Measurements from ENCODE around the gene NARF. TPM values are rescaled to one million over a fixed set of nuclear protein-coding genes. Genes with fewer than 3 reads are reported as not detected.

Gene NARF
- total RNA-seq, 3 donors from 2014 or later = 31.9 to 59.5 (median 44.9) TPM

DNA sequence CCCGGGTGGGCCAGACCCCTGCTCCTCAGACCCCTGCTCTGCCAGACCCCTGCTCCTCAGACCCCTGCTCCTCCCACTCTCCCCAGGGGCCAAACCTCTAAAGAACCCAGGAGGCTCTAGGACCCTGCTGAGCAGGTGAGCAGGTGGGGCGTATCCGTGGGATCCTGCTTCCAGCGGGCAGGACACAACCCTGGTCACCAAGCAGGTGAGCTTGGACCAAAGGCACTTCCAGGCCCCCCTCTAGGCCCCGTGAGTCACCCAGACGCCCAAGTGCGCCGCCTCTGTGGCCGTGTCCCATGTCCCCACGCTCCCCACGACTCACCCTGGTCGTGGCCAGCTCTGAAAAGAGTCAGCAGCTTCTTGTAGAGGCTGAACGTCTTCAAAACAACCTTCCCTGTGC is 13.0 kb upstream of the NARF start:
- Histone ChIP-seq H3K9me3 (no peaks in the 10 kb centered on the region), H3K27ac (peak overlapping the region; percentile 70 to 78), H3K27me3 (no peaks in the 10 kb centered on the region), H3K4me3 (peak overlapping the region in 1 of 3 donors; percentile 30), H3K4me1 (peaks cover 14 to 25% of the 10 kb centered on the region in 2 donors), H3K36me3 (no peaks in the 10 kb centered on the region)
- DNase-seq (ENCODE audit: low spot score in 2 of 2) = no peak
- intact Hi-C loops (cut with DNase I; ENCODE audit: low total_unique reads) = no loop called here
- no peak for TF ChIP-seq POLR2AphosphoS5 (IDR thresholded peaks at IDR 0.05)
- TF ChIP-seq, protein P1, sequence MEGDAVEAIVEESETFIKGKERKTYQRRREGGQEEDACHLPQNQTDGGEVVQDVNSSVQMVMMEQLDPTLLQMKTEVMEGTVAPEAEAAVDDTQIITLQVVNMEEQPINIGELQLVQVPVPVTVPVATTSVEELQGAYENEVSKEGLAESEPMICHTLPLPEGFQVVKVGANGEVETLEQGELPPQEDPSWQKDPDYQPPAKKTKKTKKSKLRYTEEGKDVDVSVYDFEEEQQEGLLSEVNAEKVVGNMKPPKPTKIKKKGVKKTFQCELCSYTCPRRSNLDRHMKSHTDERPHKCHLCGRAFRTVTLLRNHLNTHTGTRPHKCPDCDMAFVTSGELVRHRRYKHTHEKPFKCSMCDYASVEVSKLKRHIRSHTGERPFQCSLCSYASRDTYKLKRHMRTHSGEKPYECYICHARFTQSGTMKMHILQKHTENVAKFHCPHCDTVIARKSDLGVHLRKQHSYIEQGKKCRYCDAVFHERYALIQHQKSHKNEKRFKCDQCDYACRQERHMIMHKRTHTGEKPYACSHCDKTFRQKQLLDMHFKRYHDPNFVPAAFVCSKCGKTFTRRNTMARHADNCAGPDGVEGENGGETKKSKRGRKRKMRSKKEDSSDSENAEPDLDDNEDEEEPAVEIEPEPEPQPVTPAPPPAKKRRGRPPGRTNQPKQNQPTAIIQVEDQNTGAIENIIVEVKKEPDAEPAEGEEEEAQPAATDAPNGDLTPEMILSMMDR (IDR thresholded peaks at IDR 0.05) = no peak
- no peak for TF ChIP-seq POLR2A (IDR thresholded peaks at IDR 0.05)

DNA sequence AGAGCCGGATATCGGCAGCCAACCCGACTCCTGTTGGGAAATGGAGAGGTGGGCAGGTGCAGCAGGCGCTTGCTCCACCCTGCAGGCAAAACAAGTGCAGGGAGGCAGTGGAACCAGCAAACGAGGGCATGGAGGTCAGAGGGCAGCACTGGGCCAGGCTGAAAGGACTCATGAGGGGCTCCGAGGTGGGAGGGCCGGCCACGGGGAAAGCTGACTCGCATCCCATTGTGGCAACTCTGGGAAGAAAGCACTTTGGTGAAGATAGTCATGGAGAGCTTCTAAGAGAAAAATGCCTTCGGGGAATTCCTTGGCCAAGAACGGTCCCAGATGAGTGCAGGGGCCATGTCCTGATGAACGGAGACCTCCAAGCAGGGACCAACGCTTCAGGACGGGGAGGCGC is 12.4 kb upstream of the NARF start:
- TF ChIP-seq POLR2A (IDR thresholded peaks at IDR 0.05) (no peak), POLR2AphosphoS5 (IDR thresholded peaks at IDR 0.05) (no peak)
- TF ChIP-seq, protein P1 (IDR thresholded peaks at IDR 0.05) = no peak
- H3K36me3 ChIP-seq = no peaks in the 10 kb centered on the region
- H3K27ac ChIP-seq = peak overlapping the region; percentile 70 to 78

DNA sequence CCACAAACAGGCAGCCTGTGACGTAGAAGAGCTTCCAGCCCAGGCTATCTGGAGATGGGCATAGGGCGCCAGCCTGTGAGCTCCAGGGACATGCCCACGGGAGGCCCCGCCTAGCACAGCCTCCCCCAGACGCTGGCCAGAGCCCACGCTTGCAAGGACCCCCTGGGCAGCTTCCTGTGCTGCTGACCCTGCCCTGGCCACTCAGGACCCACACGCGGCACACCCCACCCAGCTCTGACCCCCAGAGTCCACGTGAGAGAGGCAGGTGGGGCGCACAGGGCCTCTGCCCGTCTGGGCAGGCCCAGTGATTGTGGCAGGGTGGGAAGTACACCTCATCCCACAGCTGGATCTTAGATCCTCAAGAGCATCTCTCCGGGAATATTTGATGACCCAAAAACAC is 11.9 kb upstream of the NARF start:
- no peaks in the 10 kb centered on the region for H3K27me3 ChIP-seq
- no peak for TF ChIP-seq POLR2A (IDR thresholded peaks at IDR 0.05)
- TF ChIP-seq POLR2AphosphoS5 (IDR thresholded peaks at IDR 0.05) = no peak
- TF ChIP-seq, protein P1 (IDR thresholded peaks at IDR 0.05) = no peak
- H3K27ac ChIP-seq = peak overlapping the region in 1 of 2 donors; percentile 78
- H3K4me1 ChIP-seq = peaks cover 16 to 25% of the 10 kb centered on the region in 2 donors
- H3K9me3 ChIP-seq = no peaks in the 10 kb centered on the region
- no peak overlapping the region for H3K4me3 ChIP-seq
- no peaks in the 10 kb centered on the region for H3K36me3 ChIP-seq
- intact Hi-C loops (cut with DNase I; ENCODE audit: low total_unique reads) = no loop called here
- DNase-seq (ENCODE audit: low spot score in 2 of 2) = no peak

More for the DNA sequence above, 12.4 kb upstream of the NARF start:
- no peaks in the 10 kb centered on the region for H3K9me3 ChIP-seq
- no peak for DNase-seq (ENCODE audit: low spot score in 2 of 2)
- H3K4me3 ChIP-seq = peak overlapping the region in 1 of 3 donors; percentile 30
- H3K27me3 ChIP-seq = no peaks in the 10 kb centered on the region
- H3K4me1 ChIP-seq = peaks cover 14 to 25% of the 10 kb centered on the region in 2 donors
- intact Hi-C loops (cut with DNase I; ENCODE audit: low total_unique reads) = no loop called here

DNA sequence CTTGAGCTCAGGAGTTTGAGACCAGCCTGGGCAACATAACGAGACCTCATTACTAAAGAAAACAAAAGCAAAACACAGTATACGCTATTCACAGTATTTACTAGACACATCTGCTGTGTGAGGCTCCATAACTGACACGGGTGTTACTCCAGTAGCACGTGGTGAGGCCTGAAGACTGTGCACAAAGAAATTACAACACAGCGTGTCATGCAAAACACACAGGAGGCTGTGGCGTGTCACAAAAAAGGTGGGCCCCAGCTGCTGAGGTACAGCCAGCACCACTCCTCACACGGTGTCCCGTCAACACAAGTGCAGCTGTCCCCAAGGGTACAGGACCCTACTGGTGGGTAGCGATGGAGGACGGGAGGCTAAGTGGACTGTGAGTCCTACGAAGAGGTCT is 10.7 kb upstream of the NARF start:
- Histone ChIP-seq H3K27ac (no peak overlapping the region), H3K9me3 (no peaks in the 10 kb centered on the region)
- intact Hi-C loops (cut with DNase I; ENCODE audit: low total_unique reads) = no loop called here

DNA sequence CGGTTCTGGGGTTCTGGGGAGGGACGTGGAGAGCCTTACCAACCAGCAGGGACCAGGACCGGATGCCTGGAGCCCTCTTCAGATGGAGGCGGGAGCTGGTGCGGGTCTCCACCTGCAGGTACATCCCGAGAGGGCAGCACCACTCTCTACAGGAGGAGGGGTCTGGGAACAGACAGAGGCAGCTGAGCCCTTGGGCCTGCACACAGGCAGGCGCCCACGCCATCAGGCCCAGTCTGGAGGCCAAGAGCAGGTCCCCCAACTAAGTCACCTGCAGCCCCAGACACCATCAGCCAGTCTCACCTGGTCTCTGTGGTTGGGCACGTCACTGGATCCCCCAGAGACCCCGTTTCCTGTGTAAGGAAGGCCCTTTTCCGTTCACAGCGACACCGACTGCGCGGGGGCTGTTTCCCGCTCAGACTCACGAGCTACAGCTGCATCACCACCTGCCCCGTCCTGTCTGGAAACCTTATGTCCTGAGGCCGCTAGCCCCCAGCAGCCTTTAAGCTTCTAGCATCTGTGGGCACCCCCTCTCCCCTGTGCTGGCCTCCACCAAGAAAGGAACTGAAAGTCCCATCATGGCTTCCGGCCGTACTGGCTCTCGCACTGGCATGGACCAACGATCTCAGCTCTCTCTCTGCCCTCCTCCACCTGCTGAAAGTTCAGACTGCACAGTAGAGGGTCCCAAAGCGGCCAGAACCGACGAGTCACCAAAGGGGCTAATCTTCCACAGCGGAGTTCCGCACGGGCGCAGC is 9.2 kb upstream of the NARF start:
- H3K4me1 ChIP-seq = peaks cover 16 to 25% of the 10 kb centered on the region in 2 donors
- no peaks in the 10 kb centered on the region for H3K9me3 ChIP-seq
- no peaks in the 10 kb centered on the region for H3K27me3 ChIP-seq
- peak overlapping the region; percentile 79 to 97 (median 82) for H3K4me3 ChIP-seq
- peak in 1 of 3 donors; percentile 40 for TF ChIP-seq POLR2AphosphoS5 (IDR thresholded peaks at IDR 0.05)
- TF ChIP-seq POLR2A (IDR thresholded peaks at IDR 0.05) = no peak
- H3K36me3 ChIP-seq = no peaks in the 10 kb centered on the region
- intact Hi-C loops (cut with DNase I; ENCODE audit: low total_unique reads) = no loop called here
- no peak for DNase-seq (ENCODE audit: low spot score in 2 of 2)
- peak overlapping the region; percentile 87 to 91 for H3K27ac ChIP-seq

More for the DNA sequence above, 10.7 kb upstream of the NARF start:
- H3K4me3 ChIP-seq = no peak overlapping the region
- no peaks in the 10 kb centered on the region for H3K36me3 ChIP-seq
- DNase-seq (ENCODE audit: low spot score in 2 of 2) = no peak
- H3K4me1 ChIP-seq = peaks cover 16 to 25% of the 10 kb centered on the region in 2 donors
- no peaks in the 10 kb centered on the region for H3K27me3 ChIP-seq
- TF ChIP-seq, protein P1 (IDR thresholded peaks at IDR 0.05) = no peak
- TF ChIP-seq POLR2A (IDR thresholded peaks at IDR 0.05) (no peak), POLR2AphosphoS5 (IDR thresholded peaks at IDR 0.05) (no peak)

Measured in breast epithelium (tissue), 4 donors.